ENCODE data around the gene MAP4K4. TPM values are rescaled to one million over a fixed set of nuclear protein-coding genes. Genes with fewer than 3 reads are reported as not detected.

MAP4K4 gene
- total RNA-seq, 2 experiments from 2014 or later = 25.2 to 25.8 TPM

Other genes starting within 250 kb of the MAP4K4 start
- under 1 TPM in 1 of 2 experiments, not detected in 1; 0.11 TPM for gene RFX8, start 222.6 kb upstream of the MAP4K4 start, total RNA-seq

All from activated CD8-positive, alpha-beta memory T cell treated with anti-CD3 and anti-CD28 coated beads for 36 hours (primary cell).